BJ (cell line): ENCODE data around the gene CYSLTR2. TPM values are rescaled to one million over a fixed set of nuclear protein-coding genes. Genes with fewer than 3 reads are reported as not detected.

Source experiments
- CTCF ChIA-PET: fragments of 350-600 bp; formaldehyde crosslinking; extraction: SDS; loops from one replicate; lab custom pipeline; 2021; ENCODE audit warnings: antibody characterized with exemption, inconsistent platforms; lab: Yijun Ruan, JAX
- POLR2A ChIA-PET: fragments of 300-600 bp; sonication (Branson Sonifier 250); formaldehyde crosslinking; extraction: SDS; loops from one replicate; lab custom pipeline; 2021; ENCODE audit warnings: antibody characterized with exemption; lab: Charles Lee
- DNase-seq: peaks from one replicate; pipeline ENCODE4 v3.0.0-alpha.2; 2011; ENCODE audit warnings: low read depth
- H3K27me3 ChIP-seq: 2 replicates; pipeline ENCODE4 v1.6.0; 2011; ENCODE audit warnings: low read length; ENCODE audit not compliant: control insufficient read depth, insufficient read depth
- H3K36me3 ChIP-seq: 2 replicates; pipeline ENCODE4 v1.5.1; 2011; ENCODE audit warnings: low read length; ENCODE audit not compliant: control insufficient read depth, insufficient read depth
- H3K4me3 ChIP-seq: 2 replicates; pipeline ENCODE4 v1.5.1; 2011; ENCODE audit warnings: low read depth, mild to moderate bottlenecking, control low read depth, low read length
- CTCF ChIP-seq: IDR thresholded peaks from 2 replicates; pipeline ENCODE4 v1.5.1; 2011; ENCODE audit warnings: low read depth, mild to moderate bottlenecking, control low read depth, inconsistent platforms, low read length, moderate library complexity; ENCODE audit not compliant: insufficient read depth
- polyA minus RNA-seq: library from RNA; depleted of rRNA, polyadenylated mRNA; stranded (reverse); fragments of >200 nt; gene quantifications from 2 replicates; pipeline ENCODE4 v1.2.3, GENCODE V29; 2011; rRNA and poly(A)+ RNA removed
- polyA plus RNA-seq: library from polyadenylated mRNA; depleted of rRNA; stranded (reverse); fragments of >200 nt; gene quantifications from 2 replicates; pipeline ENCODE4 v1.2.3, GENCODE V29; 2011; rRNA removed

The CYSLTR2 gene
- polyA plus RNA-seq (not detected in 2 replicates), polyA minus RNA-seq (not detected in 2 replicates)

- no peak within 1 kb of the TSS for H3K4me3 ChIP-seq
- peaks cover 2% of the 10 kb centered on the region for H3K27me3 ChIP-seq
- no peak for DNase-seq
- TF ChIP-seq CTCF = no peak
- CTCF ChIA-PET = no interaction called here
- H3K36me3 ChIP-seq = no peaks in the 10 kb centered on the region
- POLR2A ChIA-PET = no interaction called here
Observed at GRCh38 chr13:48653472-48653939, at the start of gene CYSLTR2. TSS of gene CYSLTR2 (plus strand) at chr13:48653929. CDS start at chr13:48706818, 52,889 bp downstream.

- no peak for DNase-seq
- ChIA-PET POLR2A (no interaction called here), CTCF (no interaction called here)
- Histone ChIP-seq H3K36me3 (no peaks in the 10 kb centered on the region), H3K4me3 (no peak overlapping the region), H3K27me3 (0 out of 2 replicates have a peak, but pooled peaks cover 2% of the 10 kb centered on the region)
- no peak for TF ChIP-seq CTCF
Observed at GRCh38 chr13:48615049-48615448, 38.7 kb upstream of the CYSLTR2 start.

GRCh38 chr13:48618937-48619336 is 34.8 kb upstream of the CYSLTR2 start:
- Histone ChIP-seq H3K27me3 (0 out of 2 replicates have a peak, but pooled peaks cover 2% of the 10 kb centered on the region), H3K4me3 (no peak overlapping the region), H3K36me3 (no peaks in the 10 kb centered on the region)
- DNase-seq = no peak
- ChIA-PET POLR2A (no interaction called here), CTCF (no interaction called here)
- no peak for TF ChIP-seq CTCF

- no peak overlapping the region for H3K4me3 ChIP-seq
- H3K36me3 ChIP-seq = no peaks in the 10 kb centered on the region
- DNase-seq = no peak
- ChIA-PET CTCF (no interaction called here), POLR2A (no interaction called here)
- no peak for TF ChIP-seq CTCF
- no peaks in the 10 kb centered on the region for H3K27me3 ChIP-seq
Observed at GRCh38 chr13:48621056-48621455, 32.7 kb upstream of the CYSLTR2 start.

- no peak for DNase-seq
- ChIA-PET POLR2A (no interaction called here), CTCF (no interaction called here)
- Histone ChIP-seq H3K4me3 (no peak overlapping the region), H3K27me3 (0 out of 2 replicates have a peak, but pooled peaks cover 2% of the 10 kb centered on the region), H3K36me3 (no peaks in the 10 kb centered on the region)
- no peak for TF ChIP-seq CTCF
Observed at GRCh38 chr13:48624016-48624415, 29.7 kb upstream of the CYSLTR2 start.
